ENCODE data around the gene FBXL14. TPM values are rescaled to one million over a fixed set of nuclear protein-coding genes. Genes with fewer than 3 reads are reported as not detected.

FBXL14 gene
- polyA plus RNA-seq, 1 donor from 2014 or later, result 15.1 TPM

- Histone ChIP-seq H3K27me3 (ENCODE audit: insufficient read depth, low read depth, low read length) (no peaks in the 10 kb centered on the region), H3K4me2 (ENCODE audit: low read length) (no peak overlapping the region), H3K9ac (ENCODE audit: low read length) (no peak overlapping the region), H3K79me2 (replicated peaks; ENCODE audit: insufficient read depth, low read length) (peaks cover 46% of the 10 kb centered on the region), H3K4me3 (ENCODE audit: low read length) (no peak overlapping the region), H3K36me3 (ENCODE audit: insufficient read depth, low read length) (no peaks in the 10 kb centered on the region), H3K27ac (ENCODE audit: low read length) (no peak overlapping the region), H2AFZ (ENCODE audit: low read depth, low read length) (no peak overlapping the region), H3K9me2 (ENCODE audit: insufficient read depth, low read length) (no peaks in the 10 kb centered on the region), H3K9me3 (ENCODE audit: low read length) (no peaks in the 10 kb centered on the region), H3F3A (ENCODE audit: insufficient read depth, low read length, poor library complexity, severe bottlenecking) (peaks cover 2% of the 10 kb centered on the region), H4K20me1 (ENCODE audit: insufficient read depth) (no peaks in the 10 kb centered on the region)
- TF ChIP-seq EZH2 (IDR thresholded peaks at IDR 0.05; ENCODE audit: borderline replicate concordance, insufficient read depth, low read length, poor library complexity, severe bottlenecking) (no peak), TAF1 (IDR thresholded peaks at IDR 0.05; ENCODE audit: low read depth) (no peak), REST (IDR thresholded peaks at IDR 0.05; ENCODE audit: borderline replicate concordance) (no peak), EP300 (conservative IDR thresholded peaks at IDR 0.05; ENCODE audit: poor library complexity, severe bottlenecking) (no peak), SMC3 (conservative IDR thresholded peaks at IDR 0.05; ENCODE audit: poor library complexity) (no peak), POLR2AphosphoS5 (IDR thresholded peaks at IDR 0.05) (no peak), RAD21 (conservative IDR thresholded peaks at IDR 0.05) (no peak), MXI1 (conservative IDR thresholded peaks at IDR 0.05; ENCODE audit: poor library complexity, severe bottlenecking) (no peak), CTCF (IDR thresholded peaks at IDR 0.05; ENCODE audit: poor library complexity, severe bottlenecking) (no peak)
Measured at GRCh38 chr12:1582709-1583050, 11.7 kb downstream of the FBXL14 start.

GRCh38 chr12:1581973-1582708 lies 12.2 kb downstream of the FBXL14 start:
- Histone ChIP-seq H3K4me2 (ENCODE audit: low read length) (no peak overlapping the region), H3K79me2 (replicated peaks; ENCODE audit: insufficient read depth, low read length) (peaks cover 44% of the 10 kb centered on the region)

More at GRCh38 chr12:1581973-1582708, 12.2 kb downstream of the FBXL14 start:
- Histone ChIP-seq H3K9ac (ENCODE audit: low read length) (no peak overlapping the region), H3F3A (ENCODE audit: insufficient read depth, low read length, poor library complexity, severe bottlenecking) (no peaks in the 10 kb centered on the region), H3K27me3 (ENCODE audit: insufficient read depth, low read depth, low read length) (no peaks in the 10 kb centered on the region), H4K20me1 (ENCODE audit: insufficient read depth) (no peaks in the 10 kb centered on the region), H3K4me3 (ENCODE audit: low read length) (no peak overlapping the region), H3K9me2 (ENCODE audit: insufficient read depth, low read length) (no peaks in the 10 kb centered on the region), H3K27ac (ENCODE audit: low read length) (no peak overlapping the region), H2AFZ (ENCODE audit: low read depth, low read length) (no peak overlapping the region), H3K9me3 (ENCODE audit: low read length) (no peaks in the 10 kb centered on the region), H3K36me3 (ENCODE audit: insufficient read depth, low read length) (no peaks in the 10 kb centered on the region)
- TF ChIP-seq EP300 (conservative IDR thresholded peaks at IDR 0.05; ENCODE audit: poor library complexity, severe bottlenecking) (no peak), REST (IDR thresholded peaks at IDR 0.05; ENCODE audit: borderline replicate concordance) (no peak), CTCF (IDR thresholded peaks at IDR 0.05; ENCODE audit: poor library complexity, severe bottlenecking) (no peak), RAD21 (conservative IDR thresholded peaks at IDR 0.05) (no peak), TAF1 (IDR thresholded peaks at IDR 0.05; ENCODE audit: low read depth) (no peak), POLR2AphosphoS5 (IDR thresholded peaks at IDR 0.05) (no peak), EZH2 (IDR thresholded peaks at IDR 0.05; ENCODE audit: borderline replicate concordance, insufficient read depth, low read length, poor library complexity, severe bottlenecking) (no peak), SMC3 (conservative IDR thresholded peaks at IDR 0.05; ENCODE audit: poor library complexity) (no peak), MXI1 (conservative IDR thresholded peaks at IDR 0.05; ENCODE audit: poor library complexity, severe bottlenecking) (no peak)
